ENCODE data around the gene KLHDC9. TPM values are rescaled to one million over a fixed set of nuclear protein-coding genes. Genes with fewer than 3 reads are reported as not detected.
A peak's percentile ranks its signal among the peaks of the same experiment; 100 is the strongest.

Gene KLHDC9
- total and polyA plus RNA-seq, 9 of the 15 experiments (the other 6 are each of a cell fraction or from before 2014, with no cell fraction given): not detected

GRCh38 chr1:161082996-161083747 lies 15.0 kb upstream of the KLHDC9 start (continued):
- 0 out of 2 replicates have a peak, but pooled peaks have one; percentile 53 for TF ChIP-seq NCOA1 (IDR thresholded peaks at IDR 0.05; ENCODE audit: low read depth)
- no peak for TF ChIP-seq ZNF655 (CRISPR knock-in tag; IDR thresholded peaks at IDR 0.05)
- TF ChIP-seq ZNF165 (CRISPR knock-in tag; IDR thresholded peaks at IDR 0.05; ENCODE audit: borderline replicate concordance): no peak
- TF ChIP-seq TRIM24 (IDR thresholded peaks at IDR 0.05): peak; percentile 34 to 48; a peak in 3 of 4 replicates
- TF ChIP-seq CREB3L1 (IDR thresholded peaks at IDR 0.05; ENCODE audit: borderline replicate concordance, low read depth): no peak
- TF ChIP-seq ZNF592 (IDR thresholded peaks at IDR 0.05): 0 out of 2 replicates have a peak, but pooled peaks have one; percentile 36
- no peak for TF ChIP-seq ZBTB26 (CRISPR knock-in tag; IDR thresholded peaks at IDR 0.05)
- TF ChIP-seq RERE (CRISPR knock-in tag; IDR thresholded peaks at IDR 0.05; ENCODE audit: borderline replicate concordance): no peak
- TF ChIP-seq ZNF431 (CRISPR knock-in tag; IDR thresholded peaks at IDR 0.05): no peak
- no peak for TF ChIP-seq ZNF277 (CRISPR knock-in tag; IDR thresholded peaks at IDR 0.05; ENCODE audit: borderline replicate concordance)

All from K562 (cell line).